HEK293 (cell line): Measurements from ENCODE around the gene CDH23.

Experiments used
- ZSCAN30 ChIP-seq: fragments of 450-650 bp; IDR thresholded peaks from 2 replicates; pipeline ENCODE4 v1.5.1; 2018; ENCODE audit warnings: missing biosample characterization, mild to moderate bottlenecking, missing genetic modification characterization, moderate library complexity
- TF ChIP-seq, protein P1 (sequence below): fragments of 450-650 bp; formaldehyde crosslinking; IDR thresholded peaks from 2 replicates; pipeline ENCODE4 v1.5.1; 2016; ENCODE audit warnings: missing biosample characterization, missing genetic modification characterization
- TF ChIP-seq, protein P2 (sequence below): fragments of 450-650 bp; formaldehyde crosslinking; IDR thresholded peaks from 2 replicates; pipeline ENCODE4 v1.5.1; 2016; ENCODE audit warnings: missing biosample characterization, missing genetic modification characterization

DNA sequence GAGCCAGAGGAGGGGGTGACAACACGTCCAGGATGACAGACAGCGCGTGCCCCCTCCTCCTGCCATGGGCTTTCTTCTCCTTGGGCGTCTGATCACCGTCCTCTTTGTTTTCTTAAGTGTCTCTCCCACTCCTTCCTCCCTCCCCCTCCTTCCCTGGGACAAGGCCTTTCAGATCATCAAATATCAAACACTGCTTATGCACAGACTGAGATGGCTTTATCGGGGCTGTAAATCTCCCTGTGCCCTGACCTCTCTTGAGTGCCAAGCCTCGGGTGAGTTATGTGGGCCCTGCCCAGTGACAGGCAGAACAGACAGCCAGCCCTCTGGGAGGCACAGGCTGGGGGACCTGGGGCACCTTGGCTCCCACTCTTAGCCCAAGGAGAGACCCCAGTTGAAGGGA, 206.4 kb downstream of the CDH23 start:
- TF ChIP-seq, protein P1, sequence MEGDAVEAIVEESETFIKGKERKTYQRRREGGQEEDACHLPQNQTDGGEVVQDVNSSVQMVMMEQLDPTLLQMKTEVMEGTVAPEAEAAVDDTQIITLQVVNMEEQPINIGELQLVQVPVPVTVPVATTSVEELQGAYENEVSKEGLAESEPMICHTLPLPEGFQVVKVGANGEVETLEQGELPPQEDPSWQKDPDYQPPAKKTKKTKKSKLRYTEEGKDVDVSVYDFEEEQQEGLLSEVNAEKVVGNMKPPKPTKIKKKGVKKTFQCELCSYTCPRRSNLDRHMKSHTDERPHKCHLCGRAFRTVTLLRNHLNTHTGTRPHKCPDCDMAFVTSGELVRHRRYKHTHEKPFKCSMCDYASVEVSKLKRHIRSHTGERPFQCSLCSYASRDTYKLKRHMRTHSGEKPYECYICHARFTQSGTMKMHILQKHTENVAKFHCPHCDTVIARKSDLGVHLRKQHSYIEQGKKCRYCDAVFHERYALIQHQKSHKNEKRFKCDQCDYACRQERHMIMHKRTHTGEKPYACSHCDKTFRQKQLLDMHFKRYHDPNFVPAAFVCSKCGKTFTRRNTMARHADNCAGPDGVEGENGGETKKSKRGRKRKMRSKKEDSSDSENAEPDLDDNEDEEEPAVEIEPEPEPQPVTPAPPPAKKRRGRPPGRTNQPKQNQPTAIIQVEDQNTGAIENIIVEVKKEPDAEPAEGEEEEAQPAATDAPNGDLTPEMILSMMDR = no peak
- TF ChIP-seq ZSCAN30 = no peak
- TF ChIP-seq, protein P2, sequence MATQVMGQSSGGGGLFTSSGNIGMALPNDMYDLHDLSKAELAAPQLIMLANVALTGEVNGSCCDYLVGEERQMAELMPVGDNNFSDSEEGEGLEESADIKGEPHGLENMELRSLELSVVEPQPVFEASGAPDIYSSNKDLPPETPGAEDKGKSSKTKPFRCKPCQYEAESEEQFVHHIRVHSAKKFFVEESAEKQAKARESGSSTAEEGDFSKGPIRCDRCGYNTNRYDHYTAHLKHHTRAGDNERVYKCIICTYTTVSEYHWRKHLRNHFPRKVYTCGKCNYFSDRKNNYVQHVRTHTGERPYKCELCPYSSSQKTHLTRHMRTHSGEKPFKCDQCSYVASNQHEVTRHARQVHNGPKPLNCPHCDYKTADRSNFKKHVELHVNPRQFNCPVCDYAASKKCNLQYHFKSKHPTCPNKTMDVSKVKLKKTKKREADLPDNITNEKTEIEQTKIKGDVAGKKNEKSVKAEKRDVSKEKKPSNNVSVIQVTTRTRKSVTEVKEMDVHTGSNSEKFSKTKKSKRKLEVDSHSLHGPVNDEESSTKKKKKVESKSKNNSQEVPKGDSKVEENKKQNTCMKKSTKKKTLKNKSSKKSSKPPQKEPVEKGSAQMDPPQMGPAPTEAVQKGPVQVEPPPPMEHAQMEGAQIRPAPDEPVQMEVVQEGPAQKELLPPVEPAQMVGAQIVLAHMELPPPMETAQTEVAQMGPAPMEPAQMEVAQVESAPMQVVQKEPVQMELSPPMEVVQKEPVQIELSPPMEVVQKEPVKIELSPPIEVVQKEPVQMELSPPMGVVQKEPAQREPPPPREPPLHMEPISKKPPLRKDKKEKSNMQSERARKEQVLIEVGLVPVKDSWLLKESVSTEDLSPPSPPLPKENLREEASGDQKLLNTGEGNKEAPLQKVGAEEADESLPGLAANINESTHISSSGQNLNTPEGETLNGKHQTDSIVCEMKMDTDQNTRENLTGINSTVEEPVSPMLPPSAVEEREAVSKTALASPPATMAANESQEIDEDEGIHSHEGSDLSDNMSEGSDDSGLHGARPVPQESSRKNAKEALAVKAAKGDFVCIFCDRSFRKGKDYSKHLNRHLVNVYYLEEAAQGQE (tag by site-specific recombination) = no peak
